ENCODE data around the gene BMP7.

The BMP7 gene

DNA sequence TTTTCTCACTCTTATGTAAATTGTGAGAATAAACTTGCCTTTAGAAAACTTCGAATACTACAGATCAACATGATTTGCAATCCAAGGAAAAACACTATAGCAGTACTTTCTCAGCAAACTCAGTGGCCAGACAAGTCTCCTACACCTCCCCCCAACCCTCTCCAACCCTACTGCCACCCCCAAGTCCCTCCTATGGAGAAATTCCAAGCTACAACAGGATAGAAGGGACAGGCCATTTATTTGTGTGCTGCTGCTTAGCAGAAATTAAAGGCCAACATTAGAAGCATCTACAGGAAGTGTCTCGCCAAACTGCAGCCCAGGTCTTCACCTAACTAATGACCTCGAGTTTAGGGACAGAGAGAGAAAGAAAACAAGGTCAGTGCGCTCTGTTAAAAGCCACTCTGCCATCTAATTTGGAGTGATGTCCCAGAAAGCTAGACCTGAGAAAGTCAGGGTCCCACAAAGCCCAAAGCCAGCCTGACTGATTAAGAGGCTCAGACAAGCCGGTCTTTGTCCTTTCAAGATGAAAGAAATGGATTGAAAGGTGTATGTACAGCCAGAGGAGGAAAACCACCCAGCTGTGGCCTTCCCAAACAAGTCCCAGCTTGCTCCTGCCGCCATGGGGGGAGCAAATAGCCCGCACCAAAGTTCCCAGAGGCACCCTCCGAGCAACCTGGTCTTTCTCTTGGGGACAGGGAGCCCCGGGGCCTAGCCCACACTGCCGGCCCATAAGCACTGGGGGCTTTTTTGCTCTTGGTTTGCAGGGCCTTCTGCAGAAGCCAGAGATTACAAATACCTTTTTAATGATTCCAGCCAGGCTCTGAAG is 3.4 kb downstream of the BMP7 start:
- H3K4me3 ChIP-seq (ENCODE audit: low read depth, low read length): no peak overlapping the region
- in situ Hi-C loops (cut with HindIII; ENCODE audit: low sequenced_read_pairs): no loop called here
- no peak for DNase-seq (ENCODE audit: low read depth)
- TF ChIP-seq, protein P1, sequence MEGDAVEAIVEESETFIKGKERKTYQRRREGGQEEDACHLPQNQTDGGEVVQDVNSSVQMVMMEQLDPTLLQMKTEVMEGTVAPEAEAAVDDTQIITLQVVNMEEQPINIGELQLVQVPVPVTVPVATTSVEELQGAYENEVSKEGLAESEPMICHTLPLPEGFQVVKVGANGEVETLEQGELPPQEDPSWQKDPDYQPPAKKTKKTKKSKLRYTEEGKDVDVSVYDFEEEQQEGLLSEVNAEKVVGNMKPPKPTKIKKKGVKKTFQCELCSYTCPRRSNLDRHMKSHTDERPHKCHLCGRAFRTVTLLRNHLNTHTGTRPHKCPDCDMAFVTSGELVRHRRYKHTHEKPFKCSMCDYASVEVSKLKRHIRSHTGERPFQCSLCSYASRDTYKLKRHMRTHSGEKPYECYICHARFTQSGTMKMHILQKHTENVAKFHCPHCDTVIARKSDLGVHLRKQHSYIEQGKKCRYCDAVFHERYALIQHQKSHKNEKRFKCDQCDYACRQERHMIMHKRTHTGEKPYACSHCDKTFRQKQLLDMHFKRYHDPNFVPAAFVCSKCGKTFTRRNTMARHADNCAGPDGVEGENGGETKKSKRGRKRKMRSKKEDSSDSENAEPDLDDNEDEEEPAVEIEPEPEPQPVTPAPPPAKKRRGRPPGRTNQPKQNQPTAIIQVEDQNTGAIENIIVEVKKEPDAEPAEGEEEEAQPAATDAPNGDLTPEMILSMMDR (IDR thresholded peaks at IDR 0.05; ENCODE audit: low read depth, low read length, missing control alignments): no peak

DNA sequence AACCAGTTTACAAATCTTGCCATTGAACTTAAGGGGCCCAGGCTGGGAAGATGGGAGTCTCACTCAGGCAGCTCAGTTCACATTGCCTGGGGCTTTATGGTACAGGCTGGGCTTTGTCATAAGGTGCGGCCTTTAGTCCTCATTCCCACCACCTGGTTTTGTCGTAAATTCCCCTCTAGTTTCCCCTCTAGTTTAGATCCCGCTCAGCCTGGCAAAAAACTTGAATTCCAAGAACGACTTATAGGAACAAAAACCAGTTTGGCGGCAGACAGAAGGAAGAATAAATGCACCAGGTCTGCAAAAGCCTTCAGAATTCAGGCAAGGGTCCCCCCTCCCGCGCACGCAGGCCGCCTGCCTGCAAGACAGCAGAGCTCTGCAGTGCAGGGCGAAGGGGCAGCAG is 4.1 kb downstream of the BMP7 start:
- DNase-seq (ENCODE audit: low read depth): no peak
- in situ Hi-C loops (cut with HindIII; ENCODE audit: low sequenced_read_pairs): no loop called here

DNA sequence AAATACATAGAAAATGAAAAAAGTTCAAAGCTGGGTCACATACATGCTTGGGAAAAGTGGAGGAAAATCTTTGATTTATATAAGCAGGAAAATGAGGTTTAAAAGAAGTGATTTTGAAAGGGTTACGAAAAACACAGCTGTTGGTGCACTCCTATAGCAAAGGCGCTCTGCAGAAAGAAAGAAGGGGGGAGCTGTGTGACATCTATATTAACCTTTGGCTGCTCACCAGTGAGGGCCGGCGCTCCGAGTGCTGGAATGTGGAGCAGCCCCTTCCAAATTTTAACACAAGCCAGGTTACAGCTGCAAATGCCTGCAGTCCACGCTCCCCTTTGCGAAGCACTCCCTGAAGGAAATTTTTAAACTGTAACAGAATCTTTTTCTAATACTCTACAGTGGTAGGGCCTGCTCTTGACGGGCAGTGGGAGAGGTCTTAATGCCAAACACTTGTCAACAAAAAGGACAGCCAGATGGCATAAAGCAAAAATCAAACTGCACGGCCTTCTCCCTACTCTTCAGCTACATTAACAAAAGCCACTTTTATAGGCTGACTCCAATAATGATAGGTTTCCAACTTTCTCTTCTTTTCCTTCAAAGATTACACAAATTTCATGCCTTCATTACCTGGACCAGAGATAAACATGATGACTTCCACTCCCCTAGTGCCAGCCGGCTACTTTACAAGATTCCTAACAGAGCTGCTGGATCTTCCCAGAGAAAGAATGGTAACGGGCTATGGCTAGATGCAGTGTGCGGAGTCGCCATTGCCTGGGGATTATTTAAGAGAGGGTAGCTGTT is 4.8 kb downstream of the BMP7 start:
- no peak overlapping the region for H3K4me3 ChIP-seq (ENCODE audit: low read depth, low read length)
- in situ Hi-C loops (cut with HindIII; ENCODE audit: low sequenced_read_pairs): no loop called here
- TF ChIP-seq, protein P1 (IDR thresholded peaks at IDR 0.05; ENCODE audit: low read depth, low read length, missing control alignments): no peak
- no peak for DNase-seq (ENCODE audit: low read depth)

More for the DNA sequence above, 4.1 kb downstream of the BMP7 start:
- no peak overlapping the region for H3K4me3 ChIP-seq (ENCODE audit: low read depth, low read length)
- TF ChIP-seq, protein P1 (IDR thresholded peaks at IDR 0.05; ENCODE audit: low read depth, low read length, missing control alignments): no peak

DNA sequence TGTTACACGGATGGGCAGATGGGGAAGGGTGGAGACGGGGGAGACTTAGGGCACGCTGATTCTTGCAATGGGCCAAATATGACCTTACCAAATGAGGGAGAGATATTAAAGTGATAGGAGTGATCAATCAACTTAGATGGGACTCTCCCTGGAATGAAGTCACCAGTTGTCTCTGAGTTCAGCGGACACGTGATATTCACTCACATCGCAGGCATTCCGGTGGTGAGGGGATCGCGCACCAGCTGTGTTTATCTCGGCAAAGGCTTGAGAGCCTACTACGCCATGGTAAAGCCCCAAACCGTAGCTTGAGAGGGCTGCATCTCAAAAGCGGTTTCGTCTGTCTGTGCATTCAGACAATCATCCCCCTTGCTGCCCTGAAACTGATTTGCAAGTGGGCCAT is 5.5 kb downstream of the BMP7 start:
- no peak for DNase-seq (ENCODE audit: low read depth)
- TF ChIP-seq, protein P1 (IDR thresholded peaks at IDR 0.05; ENCODE audit: low read depth, low read length, missing control alignments): no peak
- H3K4me3 ChIP-seq (ENCODE audit: low read depth, low read length): no peak overlapping the region
- in situ Hi-C loops (cut with HindIII; ENCODE audit: low sequenced_read_pairs): no loop called here

DNA sequence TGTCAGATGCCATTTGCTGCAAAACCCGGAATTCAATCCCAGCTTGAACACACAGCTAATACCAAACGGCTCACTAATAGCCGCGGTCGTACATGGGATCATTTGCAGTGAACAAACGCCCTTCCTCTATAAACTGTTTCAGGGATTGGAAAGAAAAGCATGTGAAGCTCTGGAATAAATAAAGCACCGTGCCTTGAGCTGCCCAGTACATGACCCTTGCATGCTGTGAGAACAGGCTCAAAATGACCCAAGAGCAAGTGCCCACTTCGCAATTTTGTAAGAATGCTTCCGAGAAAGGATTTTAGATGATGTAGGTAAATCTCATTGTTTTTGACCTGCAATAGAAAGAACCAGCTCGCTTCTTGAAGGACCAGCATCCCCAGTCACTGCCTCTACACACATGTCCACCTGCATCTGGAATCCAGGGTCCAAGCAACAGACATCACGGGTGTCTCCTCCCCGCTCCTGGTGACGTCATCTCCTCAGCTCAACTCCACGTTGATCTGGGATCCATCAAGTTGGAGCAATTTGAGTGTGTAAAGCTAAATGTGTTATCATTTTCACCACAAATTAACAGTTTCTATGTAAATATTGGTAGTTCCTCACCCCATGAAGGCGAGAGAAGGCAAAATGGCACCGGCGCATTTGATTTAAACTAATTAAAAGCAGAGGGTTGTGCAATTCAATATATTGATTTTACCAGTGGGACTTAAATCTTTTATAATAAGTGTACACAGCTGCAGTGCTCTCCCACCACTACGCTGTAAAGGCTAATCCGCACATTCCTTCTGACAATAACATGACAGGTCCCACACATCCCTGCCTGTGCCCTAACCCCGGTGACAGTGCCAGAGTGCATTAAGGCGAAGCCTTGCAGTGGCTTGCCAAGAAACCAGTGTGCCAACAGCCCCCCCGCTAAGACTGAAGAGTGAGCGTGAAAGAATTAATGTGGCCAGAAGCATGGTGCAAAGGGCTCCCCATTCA is 6.2 kb downstream of the BMP7 start:
- TF ChIP-seq, protein P1 (IDR thresholded peaks at IDR 0.05; ENCODE audit: low read depth, low read length, missing control alignments): no peak
- in situ Hi-C loops (cut with HindIII; ENCODE audit: low sequenced_read_pairs): no loop called here
- no peak for DNase-seq (ENCODE audit: low read depth)
- no peak overlapping the region for H3K4me3 ChIP-seq (ENCODE audit: low read depth, low read length)
